HepG2 (cell line): ENCODE data around the gene SLC16A5. TPM values are rescaled to one million over a fixed set of nuclear protein-coding genes. Genes with fewer than 3 reads are reported as not detected.

ENCODE experiments used
- ELF4 ChIP-seq: sonication (generic); formaldehyde crosslinking; IDR thresholded peaks from 2 replicates; pipeline ENCODE4 v1.5.0; 2020; ENCODE audit warnings: missing genetic modification reagents, mild to moderate bottlenecking, moderate library complexity, borderline replicate concordance
- EZH2 ChIP-seq: conservative IDR thresholded peaks from 2 replicates; pipeline ENCODE4 v1.6.1; 2012; ENCODE audit warnings: mild to moderate bottlenecking, low read depth, low read length, moderate library complexity
- HNRNPUL1 ChIP-seq: fragments of 200-400 bp; formaldehyde crosslinking; IDR thresholded peaks from 2 replicates; pipeline ENCODE4 v1.6.1; 2017; ENCODE audit warnings: low read depth, mild to moderate bottlenecking, low read length, moderate library complexity
- KLF13 ChIP-seq: sonication (generic); formaldehyde crosslinking; IDR thresholded peaks from 2 replicates; pipeline ENCODE4 v1.4.0; 2020; ENCODE audit warnings: mild to moderate bottlenecking, missing genetic modification reagents
- MED1 ChIP-seq: sonication (generic); formaldehyde crosslinking; IDR thresholded peaks from 2 replicates; pipeline ENCODE4 v1.4.0; 2020; ENCODE audit warnings: missing genetic modification reagents
- MTF2 ChIP-seq: sonication (generic); formaldehyde crosslinking; IDR thresholded peaks from 2 replicates; pipeline ENCODE4 v1.5.0; 2020; ENCODE audit warnings: missing genetic modification reagents, borderline replicate concordance
- NFIC ChIP-seq: IDR thresholded peaks from 2 replicates; pipeline ENCODE4 v1.6.1; 2012; ENCODE audit warnings: mild to moderate bottlenecking, low read length, inconsistent platforms
- NR3C1 ChIP-seq: sonication (generic); formaldehyde crosslinking; IDR thresholded peaks from 2 replicates; pipeline ENCODE4 v1.4.0; 2020; ENCODE audit warnings: missing genetic modification reagents
- SALL2 ChIP-seq: sonication (generic); formaldehyde crosslinking; IDR thresholded peaks from 2 replicates; pipeline ENCODE4 v1.8.1; 2023; ENCODE audit warnings: mild to moderate bottlenecking, missing genetic modification reagents, inconsistent platforms
- THAP11 ChIP-seq: IDR thresholded peaks from 2 replicates; pipeline ENCODE4 v1.6.1; 2016; ENCODE audit warnings: missing biosample characterization, missing genetic modification reagents
- ZBTB1 ChIP-seq: sonication (generic); formaldehyde crosslinking; IDR thresholded peaks from 2 replicates; pipeline ENCODE4 v1.4.0; 2020; ENCODE audit warnings: missing genetic modification reagents, borderline replicate concordance
- ZBTB21 ChIP-seq: sonication (generic); formaldehyde crosslinking; IDR thresholded peaks from 2 replicates; pipeline ENCODE4 v1.4.0; 2020; ENCODE audit warnings: missing genetic modification reagents
- ZNF12 ChIP-seq: sonication (generic); formaldehyde crosslinking; IDR thresholded peaks from 2 replicates; pipeline ENCODE4 v1.5.0; 2020; ENCODE audit warnings: missing genetic modification reagents
- ZNF234 ChIP-seq: sonication (generic); formaldehyde crosslinking; conservative IDR thresholded peaks from 2 replicates; pipeline ENCODE4 v1.5.1; 2020; ENCODE audit warnings: mild to moderate bottlenecking, missing genetic modification reagents
- ZNF331 ChIP-seq: sonication (generic); formaldehyde crosslinking; IDR thresholded peaks from 2 replicates; pipeline ENCODE4 v1.4.0; 2020; ENCODE audit warnings: missing genetic modification reagents
- ZNF335 ChIP-seq: sonication (generic); formaldehyde crosslinking; IDR thresholded peaks from 2 replicates; pipeline ENCODE4 v1.4.0; 2020; ENCODE audit warnings: missing genetic modification reagents
- ZNF589 ChIP-seq: sonication (generic); formaldehyde crosslinking; conservative IDR thresholded peaks from 2 replicates; pipeline ENCODE4 v1.8.0; 2022; ENCODE audit warnings: mild to moderate bottlenecking, moderate library complexity, missing genetic modification reagents
- polyA plus RNA-seq, 8 experiments: library from polyadenylated mRNA; depleted of rRNA in 3 of 8; stranded (reverse) in 7 of 8; unstranded in 1 of 8; fragments of >200 nt; fragmentation: Illumina TruSeq in 4 of 8; extraction: Trizol in 4 of 8; gene quantifications; 2 replicates each; pipeline versions ENCODE4 v1.2.1 to v1.2.3, GENCODE V29; 2011 to 2016; ENCODE audit warnings: low read depth in 4 of 8, missing spikeins in 1 of 8, mixed read lengths in 1 of 8; ENCODE audit not compliant: insufficient read depth in 1 of 8
- total RNA-seq, 5 experiments: library from RNA; depleted of rRNA; stranded (reverse); fragments of >200 nt; fragmentation: Illumina TruSeq; extraction: Trizol; gene quantifications; 2 replicates each; pipeline ENCODE4 v1.2.3, GENCODE V29; 2016; ENCODE audit warnings: low read depth in 1 of 5
- TF ChIP-seq, protein P1 (sequence below): sonication (generic); formaldehyde crosslinking; IDR thresholded peaks from 2 replicates; pipeline ENCODE4 v1.4.0; 2020; ENCODE audit warnings: low read depth, mild to moderate bottlenecking, missing genetic modification reagents
- TF ChIP-seq, protein P2 (sequence below): IDR thresholded peaks from 2 replicates; pipeline ENCODE4 v1.4.0; 2020; ENCODE audit warnings: mild to moderate bottlenecking, missing genetic modification reagents
- TF ChIP-seq, protein P3 (sequence below): sonication (generic); formaldehyde crosslinking; IDR thresholded peaks from 2 replicates; pipeline ENCODE4 v1.9.0; 2021; ENCODE audit warnings: missing genetic modification reagents, mild to moderate bottlenecking, borderline replicate concordance
- TF ChIP-seq, protein P4 (sequence below): sonication (generic); formaldehyde crosslinking; IDR thresholded peaks from 2 replicates; pipeline ENCODE4 v1.9.0; 2021; ENCODE audit warnings: missing genetic modification reagents, borderline replicate concordance

The SLC16A5 gene
- total and polyA plus RNA-seq, 2 of the 13 experiments (the other 11 are each of a cell fraction or from before 2014, with no cell fraction given): 0.69 to 5.6 TPM

DNA sequence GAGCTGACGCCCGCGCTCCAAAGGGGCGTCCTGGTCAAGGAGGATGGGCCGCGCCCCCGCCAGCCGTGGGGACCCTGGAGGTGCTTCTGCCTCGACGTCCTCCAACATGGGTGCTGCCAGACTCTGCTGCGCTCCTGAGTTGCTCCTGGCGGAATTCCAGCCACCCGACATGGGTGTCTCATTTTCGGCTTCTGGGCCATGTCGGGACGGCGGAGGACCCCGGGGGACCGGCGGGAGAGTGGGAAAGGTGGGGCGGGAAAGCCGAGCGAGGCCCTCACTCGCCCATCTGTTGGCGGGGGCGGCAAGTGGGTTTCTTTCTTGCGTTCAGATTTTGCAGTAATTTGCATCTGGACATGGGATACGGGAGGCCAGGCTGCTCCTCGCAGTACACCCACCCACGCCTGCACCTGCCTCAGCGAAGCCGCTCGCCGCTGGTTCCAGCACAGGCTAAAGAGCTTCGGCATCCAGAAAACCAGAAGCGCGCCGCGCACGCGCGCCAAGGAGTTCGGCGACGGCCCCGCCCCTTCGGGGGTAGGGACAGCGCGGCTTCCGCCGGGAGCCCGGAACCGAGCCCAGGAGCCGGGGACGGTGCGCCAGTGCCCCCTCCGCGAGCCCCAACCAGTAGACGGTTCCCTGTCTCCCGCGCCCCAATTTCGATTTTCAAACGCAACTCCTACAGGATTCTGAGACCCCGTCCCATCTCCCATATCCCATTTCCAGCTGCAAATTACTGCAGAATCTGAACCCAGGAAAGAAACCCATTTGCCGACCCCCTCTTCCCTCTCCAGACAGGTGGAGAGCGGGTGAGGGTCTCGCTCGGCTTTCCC is 21.9 kb downstream of the SLC16A5 start, which contains the start of gene ARMC7 (continued):
- TF ChIP-seq, protein P1, sequence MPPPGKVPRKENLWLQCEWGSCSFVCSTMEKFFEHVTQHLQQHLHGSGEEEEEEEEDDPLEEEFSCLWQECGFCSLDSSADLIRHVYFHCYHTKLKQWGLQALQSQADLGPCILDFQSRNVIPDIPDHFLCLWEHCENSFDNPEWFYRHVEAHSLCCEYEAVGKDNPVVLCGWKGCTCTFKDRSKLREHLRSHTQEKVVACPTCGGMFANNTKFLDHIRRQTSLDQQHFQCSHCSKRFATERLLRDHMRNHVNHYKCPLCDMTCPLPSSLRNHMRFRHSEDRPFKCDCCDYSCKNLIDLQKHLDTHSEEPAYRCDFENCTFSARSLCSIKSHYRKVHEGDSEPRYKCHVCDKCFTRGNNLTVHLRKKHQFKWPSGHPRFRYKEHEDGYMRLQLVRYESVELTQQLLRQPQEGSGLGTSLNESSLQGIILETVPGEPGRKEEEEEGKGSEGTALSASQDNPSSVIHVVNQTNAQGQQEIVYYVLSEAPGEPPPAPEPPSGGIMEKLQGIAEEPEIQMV (CRISPR knock-in tag): 0 out of 2 replicates have a peak, but pooled peaks have one; percentile 30
- TF ChIP-seq NR3C1 (CRISPR knock-in tag): peak; percentile 85; the same call in 1 of the 2 replicates
- peak; percentile 53 for TF ChIP-seq MED1 (CRISPR knock-in tag)
- TF ChIP-seq, protein P2, sequence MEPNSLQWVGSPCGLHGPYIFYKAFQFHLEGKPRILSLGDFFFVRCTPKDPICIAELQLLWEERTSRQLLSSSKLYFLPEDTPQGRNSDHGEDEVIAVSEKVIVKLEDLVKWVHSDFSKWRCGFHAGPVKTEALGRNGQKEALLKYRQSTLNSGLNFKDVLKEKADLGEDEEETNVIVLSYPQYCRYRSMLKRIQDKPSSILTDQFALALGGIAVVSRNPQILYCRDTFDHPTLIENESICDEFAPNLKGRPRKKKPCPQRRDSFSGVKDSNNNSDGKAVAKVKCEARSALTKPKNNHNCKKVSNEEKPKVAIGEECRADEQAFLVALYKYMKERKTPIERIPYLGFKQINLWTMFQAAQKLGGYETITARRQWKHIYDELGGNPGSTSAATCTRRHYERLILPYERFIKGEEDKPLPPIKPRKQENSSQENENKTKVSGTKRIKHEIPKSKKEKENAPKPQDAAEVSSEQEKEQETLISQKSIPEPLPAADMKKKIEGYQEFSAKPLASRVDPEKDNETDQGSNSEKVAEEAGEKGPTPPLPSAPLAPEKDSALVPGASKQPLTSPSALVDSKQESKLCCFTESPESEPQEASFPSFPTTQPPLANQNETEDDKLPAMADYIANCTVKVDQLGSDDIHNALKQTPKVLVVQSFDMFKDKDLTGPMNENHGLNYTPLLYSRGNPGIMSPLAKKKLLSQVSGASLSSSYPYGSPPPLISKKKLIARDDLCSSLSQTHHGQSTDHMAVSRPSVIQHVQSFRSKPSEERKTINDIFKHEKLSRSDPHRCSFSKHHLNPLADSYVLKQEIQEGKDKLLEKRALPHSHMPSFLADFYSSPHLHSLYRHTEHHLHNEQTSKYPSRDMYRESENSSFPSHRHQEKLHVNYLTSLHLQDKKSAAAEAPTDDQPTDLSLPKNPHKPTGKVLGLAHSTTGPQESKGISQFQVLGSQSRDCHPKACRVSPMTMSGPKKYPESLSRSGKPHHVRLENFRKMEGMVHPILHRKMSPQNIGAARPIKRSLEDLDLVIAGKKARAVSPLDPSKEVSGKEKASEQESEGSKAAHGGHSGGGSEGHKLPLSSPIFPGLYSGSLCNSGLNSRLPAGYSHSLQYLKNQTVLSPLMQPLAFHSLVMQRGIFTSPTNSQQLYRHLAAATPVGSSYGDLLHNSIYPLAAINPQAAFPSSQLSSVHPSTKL: peak; percentile 40; the same call in 1 of the 2 replicates
- TF ChIP-seq ZNF335 (CRISPR knock-in tag): no peak
- no peak for TF ChIP-seq ZBTB1
- TF ChIP-seq SALL2 (CRISPR knock-in tag): no peak; the same call in 1 of the 2 replicates
- TF ChIP-seq, protein P3, sequence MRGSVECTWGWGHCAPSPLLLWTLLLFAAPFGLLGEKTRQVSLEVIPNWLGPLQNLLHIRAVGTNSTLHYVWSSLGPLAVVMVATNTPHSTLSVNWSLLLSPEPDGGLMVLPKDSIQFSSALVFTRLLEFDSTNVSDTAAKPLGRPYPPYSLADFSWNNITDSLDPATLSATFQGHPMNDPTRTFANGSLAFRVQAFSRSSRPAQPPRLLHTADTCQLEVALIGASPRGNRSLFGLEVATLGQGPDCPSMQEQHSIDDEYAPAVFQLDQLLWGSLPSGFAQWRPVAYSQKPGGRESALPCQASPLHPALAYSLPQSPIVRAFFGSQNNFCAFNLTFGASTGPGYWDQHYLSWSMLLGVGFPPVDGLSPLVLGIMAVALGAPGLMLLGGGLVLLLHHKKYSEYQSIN (CRISPR knock-in tag): no peak; the same call in 1 of the 2 replicates
- TF ChIP-seq ZNF331: no peak; the same call in 1 of the 2 replicates
- TF ChIP-seq HNRNPUL1: no peak
- TF ChIP-seq EZH2: no peak
- TF ChIP-seq, protein P4, sequence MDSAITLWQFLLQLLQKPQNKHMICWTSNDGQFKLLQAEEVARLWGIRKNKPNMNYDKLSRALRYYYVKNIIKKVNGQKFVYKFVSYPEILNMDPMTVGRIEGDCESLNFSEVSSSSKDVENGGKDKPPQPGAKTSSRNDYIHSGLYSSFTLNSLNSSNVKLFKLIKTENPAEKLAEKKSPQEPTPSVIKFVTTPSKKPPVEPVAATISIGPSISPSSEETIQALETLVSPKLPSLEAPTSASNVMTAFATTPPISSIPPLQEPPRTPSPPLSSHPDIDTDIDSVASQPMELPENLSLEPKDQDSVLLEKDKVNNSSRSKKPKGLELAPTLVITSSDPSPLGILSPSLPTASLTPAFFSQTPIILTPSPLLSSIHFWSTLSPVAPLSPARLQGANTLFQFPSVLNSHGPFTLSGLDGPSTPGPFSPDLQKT (CRISPR knock-in tag): no peak; the same call in 1 of the 2 replicates
- TF ChIP-seq ZNF12: no peak
- TF ChIP-seq KLF13 (CRISPR knock-in tag): no peak
- TF ChIP-seq MTF2 (CRISPR knock-in tag): 0 out of 2 replicates have a peak, but pooled peaks have one; percentile 64
- TF ChIP-seq NFIC: no peak
- TF ChIP-seq THAP11 (CRISPR knock-in tag): peak; percentile 32; the same call in 1 of the 2 replicates
- no peak for TF ChIP-seq ZNF589 (CRISPR knock-in tag)
- TF ChIP-seq ZBTB21 (CRISPR knock-in tag): no peak
- TF ChIP-seq ELF4 (CRISPR knock-in tag): no peak
- no peak for TF ChIP-seq ZNF234 (CRISPR knock-in tag)
